Caco-2 (cell line): ENCODE data around the gene SLC16A1. TPM values are rescaled to one million over a fixed set of nuclear protein-coding genes. Genes with fewer than 3 reads are reported as not detected.

Experiments used
- BruUV-seq: library from RNA; stranded (reverse); fragments of 400-500 nt; replicated peaks from 2 replicates; lab custom pipeline; 2021; lab: Mats Ljungman, UMichigan
- CTCF ChIA-PET: fragments of 300-600 bp; sonication (Branson Sonifier 250); formaldehyde crosslinking; loops from one replicate; lab custom pipeline; 2022; ENCODE audit warnings: antibody characterized with exemption; lab: Charles Lee
- POLR2A ChIA-PET: fragments of 300-600 bp; sonication (Branson Sonifier 250); formaldehyde crosslinking; loops from one replicate; lab custom pipeline; 2022; ENCODE audit warnings: antibody characterized with exemption; lab: Charles Lee
- DNase-seq, 2 experiments: peaks; one replicate each; pipeline versions ENCODE4 v3.0.0 to v3.0.0-alpha.2; 2020 to 2022
- H3K27me3 ChIP-seq: replicated peaks from 2 replicates; pipeline ENCODE4 v1.6.0; 2011; ENCODE audit warnings: low read length; ENCODE audit not compliant: control insufficient read depth, insufficient read depth
- H3K36me3 ChIP-seq: 2 replicates; pipeline ENCODE4 v1.5.1; 2011; ENCODE audit warnings: low read length; ENCODE audit not compliant: control insufficient read depth, insufficient read depth
- H3K4me1 ChIP-seq: fragments of 250-450 bp; sonication (Bioruptor Pico); 2 replicates; pipeline ENCODE4 v1.5.1; 2020; ENCODE audit warnings: mild to moderate bottlenecking
- H3K4me3 ChIP-seq: 2 replicates; pipeline ENCODE4 v1.5.1; 2011; ENCODE audit warnings: low read depth, mild to moderate bottlenecking, control low read depth, low read length
- H3K9me3 ChIP-seq: fragments of 250-450 bp; sonication (Bioruptor Pico); 2 replicates; pipeline ENCODE4 v1.5.1; 2020; ENCODE audit warnings: mild to moderate bottlenecking, moderate library complexity
- H3K27ac Mint-ChIP-seq: one replicate; pipeline ENCODE4 v1.8.0; 2022; ENCODE audit warnings: mixed read lengths; ENCODE audit not compliant: unreplicated experiment
- H3K27me3 Mint-ChIP-seq: one replicate; pipeline ENCODE4 v1.8.0; 2022; ENCODE audit warnings: mixed read lengths; ENCODE audit not compliant: insufficient read depth, unreplicated experiment
- H3K36me3 Mint-ChIP-seq: one replicate; pipeline ENCODE4 v1.8.0; 2022; ENCODE audit warnings: mild to moderate bottlenecking, mixed read lengths; ENCODE audit not compliant: insufficient read depth, unreplicated experiment
- H3K4me1 Mint-ChIP-seq: one replicate; pipeline ENCODE4 v1.8.0; 2022; ENCODE audit warnings: low read depth, mixed read lengths; ENCODE audit not compliant: unreplicated experiment
- H3K4me3 Mint-ChIP-seq: one replicate; pipeline ENCODE4 v1.8.0; 2022; ENCODE audit warnings: mild to moderate bottlenecking, moderate library complexity, mixed read lengths; ENCODE audit not compliant: unreplicated experiment
- H3K9me3 Mint-ChIP-seq: one replicate; pipeline ENCODE4 v1.8.0; 2022; ENCODE audit warnings: mixed read lengths; ENCODE audit not compliant: unreplicated experiment
- CTCF ChIP-seq, 2 experiments: fragments of 200-600 bp in 1 of 2; IDR thresholded peaks; 1 replicate in 1 of 2; 2 replicates in 1 of 2; pipeline versions ENCODE4 v1.5.1 to v1.8.0; 2011 to 2022; ENCODE audit warnings: antibody characterized with exemption in 1 of 2, control low read depth in 1 of 2, inconsistent platforms in 1 of 2, low read depth in 1 of 2, low read length in 1 of 2, mild to moderate bottlenecking in 1 of 2, moderate library complexity in 1 of 2; ENCODE audit not compliant: insufficient read depth in 1 of 2, severe bottlenecking in 1 of 2, unreplicated experiment in 1 of 2
- intact Hi-C: fragments of 100-400 bp; cut with micrococcal nuclease; formaldehyde crosslinking; loops from one replicate; pipeline ENCODE4 v1.10.0; 2022; ENCODE audit not compliant: unreplicated experiment
- total RNA-seq: library from RNA; stranded (reverse); gene quantifications from 2 replicates; pipeline ENCODE4 v1.2.3, GENCODE V29; 2022

Gene SLC16A1
- total RNA-seq, 1 experiment from 2014 or later: 107 TPM

- no peaks in the 10 kb centered on the region for H3K4me1 Mint-ChIP-seq
- Histone ChIP-seq H3K36me3 (no peaks in the 10 kb centered on the region), H3K4me1 (peaks cover 30% of the 10 kb centered on the region), H3K9me3 (no peaks in the 10 kb centered on the region), H3K27me3 (no peaks in the 10 kb centered on the region), H3K4me3 (no peak overlapping the region)
- no peak overlapping the region for H3K4me3 Mint-ChIP-seq
- TF ChIP-seq CTCF (IDR thresholded peaks at IDR 0.05; ENCODE audit: insufficient read depth in 1 of 2, low read depth in 1 of 2, low read length in 1 of 2, severe bottlenecking in 1 of 2, unreplicated experiment in 1 of 2): no peak
- no peaks in the 10 kb centered on the region for H3K9me3 Mint-ChIP-seq
- CTCF ChIA-PET: no interaction called here
- no peak overlapping the region for H3K27ac Mint-ChIP-seq
- no peaks in the 10 kb centered on the region for H3K27me3 Mint-ChIP-seq
- POLR2A ChIA-PET: no interaction called here
- intact Hi-C loops: no loop called here
- no peak for DNase-seq
- BruUV-seq: no TSS peak
- peaks cover 62% of the 10 kb centered on the region for H3K36me3 Mint-ChIP-seq
Measured at GRCh38 chr1:112927462-112927990, 28.5 kb downstream of the SLC16A1 start.

- Mint-ChIP-seq H3K9me3 (no peaks in the 10 kb centered on the region), H3K36me3 (peaks cover 63% of the 10 kb centered on the region), H3K27ac (no peak overlapping the region), H3K4me1 (no peaks in the 10 kb centered on the region), H3K4me3 (no peak overlapping the region), H3K27me3 (no peaks in the 10 kb centered on the region)
- no peaks in the 10 kb centered on the region for H3K9me3 ChIP-seq
- CTCF ChIA-PET: no interaction called here
- DNase-seq: no peak
- no peaks in the 10 kb centered on the region for H3K27me3 ChIP-seq
- no peak for TF ChIP-seq CTCF (IDR thresholded peaks at IDR 0.05; ENCODE audit: insufficient read depth in 1 of 2, low read depth in 1 of 2, low read length in 1 of 2, severe bottlenecking in 1 of 2, unreplicated experiment in 1 of 2)
- POLR2A ChIA-PET: no interaction called here
- H3K4me3 ChIP-seq: no peak overlapping the region
- H3K4me1 ChIP-seq: peaks cover 28% of the 10 kb centered on the region
- H3K36me3 ChIP-seq: no peaks in the 10 kb centered on the region
- intact Hi-C loops: no loop called here
- BruUV-seq: no TSS peak
Measured at GRCh38 chr1:112926858-112927257, 29.1 kb downstream of the SLC16A1 start.

GRCh38 chr1:112925015-112925414 lies 31.0 kb downstream of the SLC16A1 start:
- BruUV-seq: no TSS peak
- Histone ChIP-seq H3K27me3 (no peaks in the 10 kb centered on the region), H3K4me1 (peaks cover 17% of the 10 kb centered on the region), H3K4me3 (no peak overlapping the region), H3K36me3 (no peaks in the 10 kb centered on the region), H3K9me3 (no peaks in the 10 kb centered on the region)
- CTCF ChIA-PET: interaction anchor here (0.7 kb wide), 1 partner anchor 147 kb away, joined by 3 read pairs; no protein-coding TSS in a partner anchor
- Mint-ChIP-seq H3K27ac (no peak overlapping the region), H3K27me3 (no peaks in the 10 kb centered on the region), H3K9me3 (no peaks in the 10 kb centered on the region), H3K4me3 (no peak overlapping the region), H3K4me1 (no peaks in the 10 kb centered on the region), H3K36me3 (peaks cover 76% of the 10 kb centered on the region)
- intact Hi-C loops: no loop called here
- no peak for TF ChIP-seq CTCF (IDR thresholded peaks at IDR 0.05; ENCODE audit: insufficient read depth in 1 of 2, low read depth in 1 of 2, low read length in 1 of 2, severe bottlenecking in 1 of 2, unreplicated experiment in 1 of 2)
- POLR2A ChIA-PET: interaction anchor here (0.5 to 0.7 kb wide), 2 partner anchors 31 kb away, joined by 4 read pairs; partner anchors contain the start of gene SLC16A1
- DNase-seq: no peak
